ENCODE data around the gene CUEDC1. TPM values are rescaled to one million over a fixed set of nuclear protein-coding genes. Genes with fewer than 3 reads are reported as not detected.

The CUEDC1 gene
- total RNA-seq, 6 experiments from 2014 or later: 34.0 to 41.0 (median 34.9) TPM

- Mint-ChIP-seq H3K9me3 (no peaks in the 10 kb centered on the region), H3K27me3 (ENCODE audit: insufficient read depth) (peaks cover 5% of the 10 kb centered on the region), H3K27ac (peak overlapping the region; percentile 96), H3K4me3 (peak overlapping the region; percentile 88), H3K4me1 (ENCODE audit: low read depth) (peaks cover 96% of the 10 kb centered on the region), H3K36me3 (ENCODE audit: low read depth) (peaks cover under 1% of the 10 kb centered on the region; the same call in 1 of the 2 replicates)
- TF ChIP-seq CTCF (IDR thresholded peaks at IDR 0.05): no peak
- no peak for DNase-seq
Measured at GRCh38 chr17:57948169-57948554, 7.0 kb downstream of the CUEDC1 start.

- Mint-ChIP-seq H3K36me3 (ENCODE audit: low read depth) (peaks cover 3% of the 10 kb centered on the region; the same call in 1 of the 2 replicates), H3K27ac (peak overlapping the region; percentile 96), H3K9me3 (no peaks in the 10 kb centered on the region), H3K27me3 (ENCODE audit: insufficient read depth) (peaks cover 4% of the 10 kb centered on the region), H3K4me1 (ENCODE audit: low read depth) (peaks cover 92% of the 10 kb centered on the region), H3K4me3 (peak overlapping the region; percentile 91)
- DNase-seq: no peak
- no peak for TF ChIP-seq CTCF (IDR thresholded peaks at IDR 0.05)
Measured at GRCh38 chr17:57947369-57947768, 7.8 kb downstream of the CUEDC1 start.

GRCh38 chr17:57946798-57947358, 8.3 kb downstream of the CUEDC1 start:
- Mint-ChIP-seq H3K4me3 (peak overlapping the region; percentile 91), H3K9me3 (no peaks in the 10 kb centered on the region), H3K4me1 (ENCODE audit: low read depth) (peaks cover 88% of the 10 kb centered on the region), H3K27me3 (ENCODE audit: insufficient read depth) (peaks cover 4% of the 10 kb centered on the region), H3K27ac (peak overlapping the region; percentile 96), H3K36me3 (ENCODE audit: low read depth) (peaks cover 3% of the 10 kb centered on the region; the same call in 1 of the 2 replicates)
- DNase-seq: peak; percentile 63
- no peak for TF ChIP-seq CTCF (IDR thresholded peaks at IDR 0.05)

GRCh38 chr17:57945996-57946797, 9.0 kb downstream of the CUEDC1 start:
- peaks cover 88% of the 10 kb centered on the region for H3K4me1 Mint-ChIP-seq (ENCODE audit: low read depth)
- peak; percentile 79 for DNase-seq

GRCh38 chr17:57944908-57945307, 10.3 kb downstream of the CUEDC1 start:
- H3K36me3 Mint-ChIP-seq (ENCODE audit: low read depth): peaks cover 8% of the 10 kb centered on the region; the same call in 1 of the 2 replicates
- no peaks in the 10 kb centered on the region for H3K9me3 Mint-ChIP-seq
- no peak for TF ChIP-seq CTCF (IDR thresholded peaks at IDR 0.05)
- H3K27me3 Mint-ChIP-seq (ENCODE audit: insufficient read depth): peaks cover 4% of the 10 kb centered on the region
- no peak overlapping the region for H3K4me3 Mint-ChIP-seq
- H3K27ac Mint-ChIP-seq: peak overlapping the region; percentile 96
- peaks cover 88% of the 10 kb centered on the region for H3K4me1 Mint-ChIP-seq (ENCODE audit: low read depth)
- DNase-seq: peak; percentile 10

More at GRCh38 chr17:57945996-57946797, 9.0 kb downstream of the CUEDC1 start:
- H3K9me3 Mint-ChIP-seq: no peaks in the 10 kb centered on the region
- peak overlapping the region; percentile 96 for H3K27ac Mint-ChIP-seq
- no peak for TF ChIP-seq CTCF (IDR thresholded peaks at IDR 0.05)
- H3K27me3 Mint-ChIP-seq (ENCODE audit: insufficient read depth): peaks cover 4% of the 10 kb centered on the region
- H3K36me3 Mint-ChIP-seq (ENCODE audit: low read depth): peaks cover 3% of the 10 kb centered on the region; the same call in 1 of the 2 replicates
- peak overlapping the region; percentile 91 for H3K4me3 Mint-ChIP-seq
